Measurements from ENCODE around the gene PTPN4. TPM values are rescaled to one million over a fixed set of nuclear protein-coding genes. Genes with fewer than 3 reads are reported as not detected.

The PTPN4 gene
- total and polyA plus RNA-seq, 2 of the 8 experiments (the other 6 are each of a cell fraction or from before 2014, with no cell fraction given), result 28.5 to 105 TPM

- ChIA-PET CTCF (ENCODE audit: partially characterized antibody) (interaction anchor here (0.9 to 1.4 kb wide), 3 partner anchors 19 to 404 kb away, joined by 3 to 4 read pairs (median 3); no protein-coding TSS in a partner anchor), POLR2A (ENCODE audit: partially characterized antibody) (interaction anchor here (1.0 to 4.3 kb wide), 6 partner anchors 11 to 104 kb away, joined by 3 to 36 read pairs (median 4); partner anchors contain the start of gene PTPN4)
- Histone ChIP-seq H3K14ac (ENCODE audit: insufficient read length) (no peak overlapping the region), H3K27ac (ENCODE audit: low read depth, low read length) (no peak overlapping the region), H3K18ac (ENCODE audit: extremely low read depth, low read length) (no peak overlapping the region), H4K91ac (replicated peaks; ENCODE audit: insufficient read length, low read length) (no peak overlapping the region), H3K9me3 (ENCODE audit: insufficient read depth in 2 of 2, low read depth in 1 of 2, low read length in 1 of 2) (no peaks in the 10 kb centered on the region), H3K4me3 (ENCODE audit: extremely low read depth in 1 of 4, insufficient read depth in 2 of 4, low read depth in 3 of 4, low read length in 4 of 4) (no peak overlapping the region), H3K4ac (replicated peaks; ENCODE audit: insufficient read length, low read depth, low read length) (no peak overlapping the region), H4K20me1 (replicated peaks in 1 of 2; ENCODE audit: control insufficient read depth in 1 of 2, insufficient read depth in 2 of 2, low read length in 2 of 2) (peaks cover 11 to 29% of the 10 kb centered on the region in 2 experiments), H4K5ac (ENCODE audit: insufficient read length, low read depth, low read length) (no peak overlapping the region), H3K79me1 (ENCODE audit: low read depth, low read length) (peaks cover 5% of the 10 kb centered on the region), H2BK20ac (ENCODE audit: low read length) (no peak overlapping the region), H2AK5ac (ENCODE audit: low read depth, low read length) (no peak overlapping the region), H3K4me2 (ENCODE audit: insufficient read depth in 1 of 2, low read depth in 2 of 2, low read length in 2 of 2) (no peak overlapping the region), H2BK120ac (replicated peaks; ENCODE audit: low read depth, low read length) (no peak overlapping the region), H2BK15ac (ENCODE audit: low read length) (no peak overlapping the region), H3K36me3 (ENCODE audit: control insufficient read depth in 2 of 4, insufficient read depth in 4 of 4, low read length in 3 of 4) (no peaks in the 10 kb centered on the region), H2AFZ (ENCODE audit: low read length) (no peak overlapping the region), H3K27me3 (replicated peaks in 1 of 4; ENCODE audit: control insufficient read depth in 3 of 4, extremely low read depth in 1 of 4, insufficient read depth in 3 of 4, low read length in 3 of 4) (no peaks in the 10 kb centered on the region), H4K8ac (ENCODE audit: extremely low read depth, insufficient read depth, low read length) (no peak overlapping the region), H3K23me2 (ENCODE audit: low read depth, low read length) (no peaks in the 10 kb centered on the region), H2BK5ac (ENCODE audit: low read depth, low read length) (no peak overlapping the region), H3K23ac (ENCODE audit: insufficient read length) (no peak overlapping the region), H3K79me2 (ENCODE audit: control insufficient read depth in 1 of 2, insufficient read depth in 2 of 2, low read length in 2 of 2) (peaks cover 35 to 100% of the 10 kb centered on the region in 2 experiments), H3K56ac (replicated peaks; ENCODE audit: insufficient read length, low read depth, low read length) (no peak overlapping the region), H3K4me1 (replicated peaks in 1 of 4; ENCODE audit: control insufficient read depth in 3 of 4, insufficient read depth in 4 of 4, low read length in 3 of 4) (peaks cover 0 to 9% (median 4%) of the 10 kb centered on the region in 4 experiments), H3K9ac (replicated peaks in 1 of 4; ENCODE audit: extremely low read depth in 1 of 4, low read depth in 3 of 4, low read length in 3 of 4) (no peak overlapping the region), H2BK12ac (ENCODE audit: low read depth, low read length) (no peak overlapping the region)
- 85% methylated on average over 2 of the region's 2 CpGs; no CpG with 5 or more reads in 1 of the 2 experiments for WGBS, 2 experiments (ENCODE audit: extremely low coverage in 1 of 2, insufficient coverage in 1 of 2, insufficient read length in 1 of 2, insufficient replicate concordance in 2 of 2, low coverage in 1 of 2, low lambda C conversion rate in 2 of 2, missing lambda C conversion rate in 1 of 2)
- TF ChIP-seq POLR2AphosphoS5 (IDR thresholded peaks at IDR 0.05; ENCODE audit: low read depth, low read length) (no peak), FOSL1 (IDR thresholded peaks at IDR 0.05; ENCODE audit: insufficient read depth, low read depth, low read length) (no peak), EGR1 (IDR thresholded peaks at IDR 0.05; ENCODE audit: borderline replicate concordance, low read depth, low read length) (no peak), RFX5 (IDR thresholded peaks at IDR 0.05; ENCODE audit: borderline replicate concordance, low read depth, low read length) (no peak), BCL11A (IDR thresholded peaks at IDR 0.05; ENCODE audit: low read depth in 2 of 2, low read length in 2 of 2) (no peak), KDM4A (IDR thresholded peaks at IDR 0.05; ENCODE audit: low read depth, low read length, severe bottlenecking) (no peak), EP300 (IDR thresholded peaks at IDR 0.05; ENCODE audit: borderline replicate concordance in 1 of 2, low read depth in 2 of 2, low read length in 2 of 2) (no peak), CTBP2 (IDR thresholded peaks at IDR 0.05; ENCODE audit: borderline replicate concordance, insufficient read depth, insufficient read length, low read length) (no peak), TCF12 (IDR thresholded peaks at IDR 0.05; ENCODE audit: low read depth, low read length) (no peak), BRCA1 (IDR thresholded peaks at IDR 0.05; ENCODE audit: low read depth, low read length) (no peak), EZH2 (IDR thresholded peaks at IDR 0.05; ENCODE audit: low read depth, low read length, severe bottlenecking) (no peak)
- FAIRE-seq (no peak), DNase-seq (ENCODE audit: low read depth in 1 of 2, low spot score in 2 of 2) (no peak)
Observed at GRCh38 chr2:119772128-119772527, 12.4 kb downstream of the PTPN4 start.

Data from H1 (cell line).